AG04450 (cell line): ENCODE measurements around the gene IL1RAPL2. TPM values are rescaled to one million over a fixed set of nuclear protein-coding genes. Genes with fewer than 3 reads are reported as not detected.
"Not testable (repeated sequence)": the region's sequence is repeated elsewhere in the genome, so short reads cannot be mapped to it uniquely, and the experiment has no call there.

Experiments
- CTCF ChIA-PET: fragments of 300-600, 350-600 bp; formaldehyde crosslinking; extraction: SDS; loops from one replicate; lab custom pipeline; 2022; ENCODE audit warnings: antibody characterized with exemption, inconsistent platforms; lab: Charles Lee
- POLR2A ChIA-PET: fragments of 350-600 bp; formaldehyde crosslinking; extraction: SDS; loops from one replicate; lab custom pipeline; 2021; ENCODE audit warnings: antibody characterized with exemption, inconsistent platforms; lab: Yijun Ruan, JAX
- DNase-seq: peaks from one replicate; pipeline ENCODE4 v3.0.0-alpha.2; 2011; ENCODE audit warnings: low read depth, low spot score
- H3K27ac ChIP-seq: one replicate; pipeline ENCODE4 v1.5.1; 2012; ENCODE audit warnings: low read depth, low read length, control low read depth
- H3K27me3 ChIP-seq: one replicate; pipeline ENCODE4 v1.6.0; 2012; ENCODE audit warnings: low read length; ENCODE audit not compliant: control insufficient read depth, insufficient read depth
- H3K4me3 ChIP-seq: 2 replicates; pipeline ENCODE4 v1.5.1; 2011; ENCODE audit warnings: mild to moderate bottlenecking, low read depth, low read length, control low read depth
- H3K9me3 ChIP-seq: 2 replicates; pipeline ENCODE4 v1.5.1; 2012; ENCODE audit warnings: low read length; ENCODE audit not compliant: control insufficient read depth, insufficient read depth
- polyA plus RNA-seq: library from polyadenylated mRNA; depleted of rRNA; stranded (reverse); fragments of >200 nt; gene quantifications from 2 replicates; pipeline ENCODE4 v1.2.3, GENCODE V29; 2011
- TF ChIP-seq, protein P1 (sequence below): IDR thresholded peaks from 2 replicates; pipeline ENCODE4 v1.5.1; 2011; ENCODE audit warnings: low read depth, low read length, control low read depth, inconsistent platforms

Gene IL1RAPL2
- polyA plus RNA-seq, 1 experiment = 0.71 TPM

DNA sequence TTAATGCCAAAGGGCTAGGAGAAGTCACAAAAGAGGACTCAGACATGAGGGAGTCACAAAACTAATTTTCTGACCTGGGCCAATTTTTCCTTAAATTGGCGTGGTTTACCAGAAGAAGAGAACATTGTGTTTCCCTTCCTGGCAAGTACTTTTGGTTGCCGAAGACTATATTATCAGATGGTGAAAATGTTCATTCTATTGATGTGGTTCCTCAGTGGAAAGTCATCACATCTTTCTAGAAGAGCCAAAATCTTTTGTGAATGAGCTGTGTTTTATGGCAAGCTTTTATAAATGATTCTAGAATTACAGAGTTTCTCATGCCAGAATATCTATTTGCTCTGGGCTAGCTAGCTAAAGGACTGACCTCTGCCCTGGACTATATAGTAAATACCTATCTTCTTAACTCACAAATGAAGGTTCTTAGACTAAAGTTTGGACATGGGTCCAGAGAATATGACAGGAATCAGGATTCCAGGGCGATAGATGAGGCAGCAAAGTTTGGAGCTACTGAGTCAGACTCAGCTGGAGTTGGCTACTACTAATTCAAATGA, 288.9 kb downstream of the IL1RAPL2 start:
- DNase-seq = no peak
- TF ChIP-seq, protein P1, sequence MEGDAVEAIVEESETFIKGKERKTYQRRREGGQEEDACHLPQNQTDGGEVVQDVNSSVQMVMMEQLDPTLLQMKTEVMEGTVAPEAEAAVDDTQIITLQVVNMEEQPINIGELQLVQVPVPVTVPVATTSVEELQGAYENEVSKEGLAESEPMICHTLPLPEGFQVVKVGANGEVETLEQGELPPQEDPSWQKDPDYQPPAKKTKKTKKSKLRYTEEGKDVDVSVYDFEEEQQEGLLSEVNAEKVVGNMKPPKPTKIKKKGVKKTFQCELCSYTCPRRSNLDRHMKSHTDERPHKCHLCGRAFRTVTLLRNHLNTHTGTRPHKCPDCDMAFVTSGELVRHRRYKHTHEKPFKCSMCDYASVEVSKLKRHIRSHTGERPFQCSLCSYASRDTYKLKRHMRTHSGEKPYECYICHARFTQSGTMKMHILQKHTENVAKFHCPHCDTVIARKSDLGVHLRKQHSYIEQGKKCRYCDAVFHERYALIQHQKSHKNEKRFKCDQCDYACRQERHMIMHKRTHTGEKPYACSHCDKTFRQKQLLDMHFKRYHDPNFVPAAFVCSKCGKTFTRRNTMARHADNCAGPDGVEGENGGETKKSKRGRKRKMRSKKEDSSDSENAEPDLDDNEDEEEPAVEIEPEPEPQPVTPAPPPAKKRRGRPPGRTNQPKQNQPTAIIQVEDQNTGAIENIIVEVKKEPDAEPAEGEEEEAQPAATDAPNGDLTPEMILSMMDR = no peak
- ChIA-PET CTCF (no interaction called here), POLR2A (no interaction called here)
- Histone ChIP-seq H3K27ac (no peak overlapping the region), H3K9me3 (no peaks in the 10 kb centered on the region), H3K4me3 (no peak overlapping the region), H3K27me3 (no peaks in the 10 kb centered on the region)

GRCh38 chrX:104863466-104863865, 297.5 kb downstream of the IL1RAPL2 start:
- POLR2A ChIA-PET = no interaction called here
- no peak for DNase-seq
- CTCF ChIA-PET = no interaction called here
- Histone ChIP-seq H3K27me3 (no peaks in the 10 kb centered on the region), H3K9me3 (no peaks in the 10 kb centered on the region), H3K4me3 (no peak overlapping the region), H3K27ac (no peak overlapping the region)
- TF ChIP-seq, protein P1 = no peak

GRCh38 chrX:104864296-104864695, 298.3 kb downstream of the IL1RAPL2 start:
- Histone ChIP-seq H3K27me3 (no peaks in the 10 kb centered on the region), H3K9me3 (no peaks in the 10 kb centered on the region), H3K27ac (no peak overlapping the region), H3K4me3 (no peak overlapping the region)
- ChIA-PET POLR2A (no interaction called here), CTCF (no interaction called here)
- no peak for DNase-seq
- TF ChIP-seq, protein P1 = no peak

DNA sequence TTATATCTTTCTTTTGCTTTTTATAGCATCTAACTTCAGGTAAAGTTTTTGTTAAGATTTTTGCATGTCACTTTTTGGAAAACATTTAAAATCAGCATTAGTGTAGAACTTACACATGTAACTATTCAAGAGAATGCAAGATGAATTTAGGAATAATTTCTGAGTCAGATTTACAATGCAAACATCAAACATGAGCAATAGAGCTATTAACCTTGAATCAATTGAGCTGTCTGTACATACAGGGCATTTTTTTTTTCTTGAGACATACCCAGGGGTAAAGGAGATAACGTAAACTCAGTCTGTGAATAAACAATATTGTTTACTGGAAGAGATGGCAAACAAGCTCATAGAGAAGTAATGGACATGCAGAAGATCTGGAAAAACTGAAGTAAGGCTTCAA, 311.5 kb downstream of the IL1RAPL2 start:
- CTCF ChIA-PET = no interaction called here
- POLR2A ChIA-PET = no interaction called here
- H3K27ac ChIP-seq = no peak overlapping the region
- no peaks in the 10 kb centered on the region for H3K27me3 ChIP-seq
- DNase-seq = no peak
- H3K4me3 ChIP-seq = no peak overlapping the region
- no peaks in the 10 kb centered on the region for H3K9me3 ChIP-seq
- TF ChIP-seq, protein P1 = no peak

DNA sequence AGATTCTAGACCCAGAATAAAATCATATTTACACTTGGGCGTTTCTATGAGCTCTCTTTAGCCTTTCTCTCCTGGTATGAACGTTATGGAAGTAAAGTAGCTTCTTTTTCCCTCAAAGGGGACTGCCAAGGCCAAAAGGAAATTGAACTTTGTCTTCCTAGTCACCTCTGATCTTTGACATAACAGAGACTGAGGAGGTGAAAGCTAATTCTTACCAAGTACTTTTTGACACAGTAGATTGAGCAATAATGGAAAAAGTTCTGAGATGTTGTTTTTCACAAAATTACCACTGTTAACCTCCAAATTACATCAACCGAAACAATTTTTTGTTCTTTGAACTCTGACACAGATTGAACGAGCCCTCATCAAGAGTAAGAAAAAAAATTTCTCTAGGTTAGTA, 336.1 kb downstream of the IL1RAPL2 start:
- CTCF ChIA-PET = interaction anchor here (1.9 kb wide), 1 partner anchor 20 kb away, joined by 8 read pairs; no protein-coding TSS in a partner anchor
- no peak overlapping the region for H3K4me3 ChIP-seq
- no peaks in the 10 kb centered on the region for H3K27me3 ChIP-seq
- no peak for DNase-seq
- POLR2A ChIA-PET = no interaction called here
- TF ChIP-seq, protein P1 = no peak
- no peak overlapping the region for H3K27ac ChIP-seq
- H3K9me3 ChIP-seq = no peaks in the 10 kb centered on the region

GRCh38 chrX:104909694-104910093, 343.7 kb downstream of the IL1RAPL2 start:
- H3K27me3 ChIP-seq, POLR2A ChIA-PET, H3K9me3 ChIP-seq, H3K27ac ChIP-seq, DNase-seq, H3K4me3 ChIP-seq, CTCF ChIA-PET: not testable (repeated sequence)
